Smooth muscle cell (in vitro differentiated cells): Measurements from ENCODE around the gene AHRR. TPM values are rescaled to one million over a fixed set of nuclear protein-coding genes. Genes with fewer than 3 reads are reported as not detected.

Source experiments
- DNase-seq: peaks from one replicate; lab custom pipeline; 2025; ENCODE audit not compliant: unreplicated experiment; lab: John Stamatoyannopoulos, UW
- H2AFZ ChIP-seq: fragments of 200-600 bp; sonication (generic); 2 replicates; pipeline ENCODE4 v1.6.0; 2016; ENCODE audit warnings: antibody characterized with exemption, low read depth, mild to moderate bottlenecking
- H3F3A ChIP-seq: fragments of 200-600 bp; sonication (generic); 2 replicates; pipeline ENCODE4 v1.6.0; 2017; ENCODE audit warnings: antibody characterized with exemption, low read depth
- H3K27ac ChIP-seq: fragments of 200-600 bp; sonication (generic); 2 replicates; pipeline ENCODE4 v1.5.1; 2016; ENCODE audit warnings: low read depth, mild to moderate bottlenecking
- H3K27me3 ChIP-seq: fragments of 200-600 bp; sonication (generic); 2 replicates; pipeline ENCODE4 v1.6.1; 2016; ENCODE audit warnings: low read depth, mild to moderate bottlenecking
- H3K36me3 ChIP-seq: fragments of 200-600 bp; sonication (generic); 2 replicates; pipeline ENCODE4 v1.5.1; 2016; ENCODE audit warnings: low read depth
- H3K4me1 ChIP-seq: fragments of 200-600 bp; sonication (generic); 2 replicates; pipeline ENCODE4 v1.5.1; 2016; ENCODE audit warnings: low read depth
- H3K4me2 ChIP-seq: fragments of 200-600 bp; sonication (generic); 2 replicates; pipeline ENCODE4 v1.6.0; 2016; ENCODE audit warnings: mild to moderate bottlenecking
- H3K4me3 ChIP-seq: fragments of 200-600 bp; sonication (generic); 2 replicates; pipeline ENCODE4 v1.5.1; 2016; ENCODE audit warnings: mild to moderate bottlenecking
- H3K79me2 ChIP-seq: fragments of 200-600 bp; sonication (generic); 2 replicates; pipeline ENCODE4 v1.6.0; 2016; ENCODE audit warnings: low read depth, mild to moderate bottlenecking
- H3K9ac ChIP-seq: fragments of 200-600 bp; sonication (generic); 2 replicates; pipeline ENCODE4 v1.6.0; 2016; ENCODE audit warnings: low read depth
- H3K9me3 ChIP-seq: fragments of 200-600 bp; sonication (generic); replicated peaks from 2 replicates; pipeline ENCODE4 v1.5.1; 2016; ENCODE audit warnings: low read depth
- H4K20me1 ChIP-seq: fragments of 200-600 bp; sonication (generic); 2 replicates; pipeline ENCODE4 v1.6.0; 2016; ENCODE audit warnings: low read depth
- WGBS: methylation state at CpG from one replicate; pipeline ENCODE4 v1.1.7; 2016; ENCODE audit warnings: low lambda C conversion rate; 5-methylcytosine and 5-hydroxymethylcytosine counted together
- polyA plus RNA-seq: library from polyadenylated mRNA; unstranded; fragments of >200 nt; fragmentation: Nextera tagmentation; extraction: Ambion mirVana; gene quantifications from 2 replicates; pipeline ENCODE4 v1.2.1, GENCODE V29; 2016
- total RNA-seq: library from RNA; depleted of rRNA; stranded (reverse); fragments of >200 nt; gene quantifications from 2 replicates; pipeline ENCODE4 v1.2.3, GENCODE V29; 2014
- TF ChIP-seq, protein P1 (sequence below): fragments of 200-600 bp; sonication (generic); IDR thresholded peaks from 2 replicates; pipeline ENCODE4 v1.5.1; 2017; ENCODE audit warnings: borderline replicate concordance, mild to moderate bottlenecking, antibody characterized with exemption; ENCODE audit not compliant: insufficient read depth, poor library complexity, severe bottlenecking

AHRR gene
- total and polyA plus RNA-seq, 2 experiments from 2014 or later = 14.4 to 18.2 TPM

- Histone ChIP-seq H4K20me1 (peaks cover 35% of the 10 kb centered on the region), H3K9me3 (no peaks in the 10 kb centered on the region), H3K27me3 (no peaks in the 10 kb centered on the region), H3K27ac (no peak overlapping the region), H3F3A (no peaks in the 10 kb centered on the region), H3K4me2 (no peak overlapping the region), H3K4me3 (no peak overlapping the region), H3K4me1 (no peaks in the 10 kb centered on the region), H3K79me2 (peaks cover 15% of the 10 kb centered on the region), H2AFZ (no peak overlapping the region), H3K9ac (no peak overlapping the region), H3K36me3 (peaks cover 8% of the 10 kb centered on the region)
- 98% methylated on average over 8 of the region's 8 CpGs for WGBS
- TF ChIP-seq, protein P1, sequence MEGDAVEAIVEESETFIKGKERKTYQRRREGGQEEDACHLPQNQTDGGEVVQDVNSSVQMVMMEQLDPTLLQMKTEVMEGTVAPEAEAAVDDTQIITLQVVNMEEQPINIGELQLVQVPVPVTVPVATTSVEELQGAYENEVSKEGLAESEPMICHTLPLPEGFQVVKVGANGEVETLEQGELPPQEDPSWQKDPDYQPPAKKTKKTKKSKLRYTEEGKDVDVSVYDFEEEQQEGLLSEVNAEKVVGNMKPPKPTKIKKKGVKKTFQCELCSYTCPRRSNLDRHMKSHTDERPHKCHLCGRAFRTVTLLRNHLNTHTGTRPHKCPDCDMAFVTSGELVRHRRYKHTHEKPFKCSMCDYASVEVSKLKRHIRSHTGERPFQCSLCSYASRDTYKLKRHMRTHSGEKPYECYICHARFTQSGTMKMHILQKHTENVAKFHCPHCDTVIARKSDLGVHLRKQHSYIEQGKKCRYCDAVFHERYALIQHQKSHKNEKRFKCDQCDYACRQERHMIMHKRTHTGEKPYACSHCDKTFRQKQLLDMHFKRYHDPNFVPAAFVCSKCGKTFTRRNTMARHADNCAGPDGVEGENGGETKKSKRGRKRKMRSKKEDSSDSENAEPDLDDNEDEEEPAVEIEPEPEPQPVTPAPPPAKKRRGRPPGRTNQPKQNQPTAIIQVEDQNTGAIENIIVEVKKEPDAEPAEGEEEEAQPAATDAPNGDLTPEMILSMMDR = no peak
- DNase-seq = no peak
Observed at GRCh38 chr5:460273-460625, 138.7 kb downstream of the AHRR start.

- H3K79me2 ChIP-seq = peaks cover 5% of the 10 kb centered on the region
- H3K27ac ChIP-seq = no peak overlapping the region
- DNase-seq = no peak
- peaks cover 19% of the 10 kb centered on the region for H4K20me1 ChIP-seq
- no peaks in the 10 kb centered on the region for H3F3A ChIP-seq
- no peaks in the 10 kb centered on the region for H3K4me1 ChIP-seq
- TF ChIP-seq, protein P1 = no peak
- no peak overlapping the region for H3K4me3 ChIP-seq
- H3K9ac ChIP-seq = no peak overlapping the region
- H3K36me3 ChIP-seq = peaks cover 8% of the 10 kb centered on the region
- no peak overlapping the region for H3K4me2 ChIP-seq
- no peaks in the 10 kb centered on the region for H3K9me3 ChIP-seq
- no peak overlapping the region for H2AFZ ChIP-seq
- WGBS = 95% methylated on average over 24 of the region's 24 CpGs
- no peaks in the 10 kb centered on the region for H3K27me3 ChIP-seq
Observed at GRCh38 chr5:462051-462481, 140.6 kb downstream of the AHRR start.

GRCh38 chr5:463301-463700 lies 141.8 kb downstream of the AHRR start:
- no peaks in the 10 kb centered on the region for H3K4me1 ChIP-seq
- no peak for DNase-seq
- H3K4me3 ChIP-seq = no peak overlapping the region
- no peak overlapping the region for H3K27ac ChIP-seq
- no peaks in the 10 kb centered on the region for H3K79me2 ChIP-seq
- no peaks in the 10 kb centered on the region for H3K27me3 ChIP-seq
- no peaks in the 10 kb centered on the region for H3K9me3 ChIP-seq
- peaks cover 6% of the 10 kb centered on the region for H4K20me1 ChIP-seq
- TF ChIP-seq, protein P1 = no peak
- WGBS = 84% methylated on average over 7 of the region's 7 CpGs
- no peak overlapping the region for H3K9ac ChIP-seq
- H3K36me3 ChIP-seq = peaks cover 8% of the 10 kb centered on the region
- H3K4me2 ChIP-seq = no peak overlapping the region
- no peaks in the 10 kb centered on the region for H3F3A ChIP-seq
- H2AFZ ChIP-seq = no peak overlapping the region

GRCh38 chr5:463952-464351 lies 142.4 kb downstream of the AHRR start:
- WGBS = 94% methylated on average over 18 of the region's 18 CpGs
- no peak overlapping the region for H3K4me2 ChIP-seq
- no peaks in the 10 kb centered on the region for H3F3A ChIP-seq
- H3K9ac ChIP-seq = no peak overlapping the region
- TF ChIP-seq, protein P1 = no peak
- H3K79me2 ChIP-seq = no peaks in the 10 kb centered on the region
- H3K4me3 ChIP-seq = no peak overlapping the region
- H3K36me3 ChIP-seq = peaks cover 8% of the 10 kb centered on the region
- no peaks in the 10 kb centered on the region for H3K9me3 ChIP-seq
- no peak overlapping the region for H2AFZ ChIP-seq
- H3K4me1 ChIP-seq = no peaks in the 10 kb centered on the region
- DNase-seq = no peak
- peaks cover under 1% of the 10 kb centered on the region for H4K20me1 ChIP-seq
- H3K27ac ChIP-seq = no peak overlapping the region
- no peaks in the 10 kb centered on the region for H3K27me3 ChIP-seq
